Vagina (tissue), 2 donors: ENCODE results near the gene PYDC2.

Source experiments
- POLR2A ChIP-seq, 2 donors: fragments of 450-650 bp; IDR thresholded peaks; one replicate each; pipeline ENCODE4 v1.6.1; 2017; ENCODE audit warnings: antibody characterized with exemption in 2 of 2, mild to moderate bottlenecking in 2 of 2, moderate library complexity in 2 of 2
- POLR2AphosphoS5 ChIP-seq, 2 donors: sonication (generic); formaldehyde crosslinking; IDR thresholded peaks; one replicate each; pipeline ENCODE4 v1.9.0; 2017; ENCODE audit warnings: antibody characterized with exemption in 2 of 2, mild to moderate bottlenecking in 2 of 2, low read depth in 1 of 2; ENCODE audit not compliant: insufficient read depth in 1 of 2
- TF ChIP-seq, protein P1 (sequence below), 3 experiments: fragments of 450-650 bp in 2 of 3; fragments of 200-600 bp in 1 of 3; sonication (generic) in 1 of 3; IDR thresholded peaks; one replicate each; pipeline ENCODE4 v1.5.1; 2017 to 2019; ENCODE audit warnings: antibody characterized with exemption in 3 of 3, mild to moderate bottlenecking in 2 of 3, moderate library complexity in 2 of 3

GRCh38 chr3:191473661-191474198 is 12.8 kb downstream of the PYDC2 start:
- TF ChIP-seq, protein P1, sequence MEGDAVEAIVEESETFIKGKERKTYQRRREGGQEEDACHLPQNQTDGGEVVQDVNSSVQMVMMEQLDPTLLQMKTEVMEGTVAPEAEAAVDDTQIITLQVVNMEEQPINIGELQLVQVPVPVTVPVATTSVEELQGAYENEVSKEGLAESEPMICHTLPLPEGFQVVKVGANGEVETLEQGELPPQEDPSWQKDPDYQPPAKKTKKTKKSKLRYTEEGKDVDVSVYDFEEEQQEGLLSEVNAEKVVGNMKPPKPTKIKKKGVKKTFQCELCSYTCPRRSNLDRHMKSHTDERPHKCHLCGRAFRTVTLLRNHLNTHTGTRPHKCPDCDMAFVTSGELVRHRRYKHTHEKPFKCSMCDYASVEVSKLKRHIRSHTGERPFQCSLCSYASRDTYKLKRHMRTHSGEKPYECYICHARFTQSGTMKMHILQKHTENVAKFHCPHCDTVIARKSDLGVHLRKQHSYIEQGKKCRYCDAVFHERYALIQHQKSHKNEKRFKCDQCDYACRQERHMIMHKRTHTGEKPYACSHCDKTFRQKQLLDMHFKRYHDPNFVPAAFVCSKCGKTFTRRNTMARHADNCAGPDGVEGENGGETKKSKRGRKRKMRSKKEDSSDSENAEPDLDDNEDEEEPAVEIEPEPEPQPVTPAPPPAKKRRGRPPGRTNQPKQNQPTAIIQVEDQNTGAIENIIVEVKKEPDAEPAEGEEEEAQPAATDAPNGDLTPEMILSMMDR (IDR thresholded peaks at IDR 0.05): no peak
- TF ChIP-seq POLR2AphosphoS5 (IDR thresholded peaks at IDR 0.05; ENCODE audit: insufficient read depth in 1 of 2, low read depth in 1 of 2) (no peak), POLR2A (IDR thresholded peaks at IDR 0.05) (no peak)
